ENCODE results near the gene SH3BP1. TPM values are rescaled to one million over a fixed set of nuclear protein-coding genes. Genes with fewer than 3 reads are reported as not detected.

Gene SH3BP1
- total and polyA plus RNA-seq, 2 of the 13 experiments (the other 11 are each of a cell fraction or from before 2014, with no cell fraction given): 8.4 to 18.5 TPM

DNA sequence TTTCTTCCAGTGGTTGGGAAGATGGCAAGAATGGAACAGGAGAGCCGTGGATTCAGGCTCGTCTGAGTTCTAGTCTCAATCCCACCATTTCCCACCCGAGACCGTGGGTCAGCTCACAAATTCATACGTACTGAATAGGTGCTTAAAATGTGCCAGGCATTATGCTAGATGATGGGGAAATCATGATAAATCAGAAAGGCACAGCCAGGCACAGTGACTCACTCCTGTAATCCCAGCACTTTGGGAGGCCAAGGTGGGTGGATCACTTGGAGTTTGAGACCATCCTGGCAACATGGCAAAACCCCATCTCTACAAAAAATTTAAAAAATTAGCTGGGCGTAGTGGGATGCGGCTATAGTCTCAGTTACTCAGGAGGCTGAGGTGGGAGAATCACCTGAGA lies 64.4 kb downstream of the SH3BP1 start:
- DNase-seq (ENCODE audit: low spot score) (no peak), FAIRE-seq (no peak), ATAC-seq (no peak)
- intact Hi-C loops (cut with micrococcal nuclease; ENCODE audit: unreplicated experiment): no loop called here
- no peaks in the 10 kb centered on the region for H3K9me3 ChIP-seq (ENCODE audit: low read length)
- no peaks in the 10 kb centered on the region for H4K20me1 ChIP-seq (ENCODE audit: insufficient read depth, low read length)
- TF ChIP-seq TBX2 (CRISPR knock-in tag; IDR thresholded peaks at IDR 0.05; ENCODE audit: borderline replicate concordance) (no peak), U2AF2 (IDR thresholded peaks at IDR 0.05; ENCODE audit: low read depth, low read length) (no peak), HOXA3 (CRISPR knock-in tag; IDR thresholded peaks at IDR 0.05) (no peak), ZNF3 (CRISPR knock-in tag; IDR thresholded peaks at IDR 0.05) (no peak)
- no peaks in the 10 kb centered on the region for H3K4me1 ChIP-seq (ENCODE audit: insufficient read depth, low read length)
- no peak overlapping the region for H3K27ac ChIP-seq (ENCODE audit: extremely low read length, insufficient read depth, low read length)
- ChIA-PET POLR2A (no interaction called here), CTCF (ENCODE audit: low intra/inter-chr PET ratio, low total read pairs) (no interaction called here)
- no peak overlapping the region for H3K4me2 ChIP-seq (ENCODE audit: low read depth, low read length)
- H3K4me3 ChIP-seq (replicated peaks in 1 of 3; ENCODE audit: insufficient read depth in 1 of 3, low read depth in 2 of 3, low read length in 3 of 3): no peak overlapping the region
- in situ Hi-C loops (cut with HindIII; ENCODE audit: extremely low pct_ligation_motif_present, low pct_unique_long_range_greater_than_20kb): no loop called here
- H3K9ac ChIP-seq (ENCODE audit: insufficient read depth, low read depth, low read length): no peak overlapping the region
- no peak overlapping the region for H2AFZ ChIP-seq (ENCODE audit: low read length)
- 81% methylated on average over 7 of the region's 7 CpGs for WGBS (ENCODE audit: low lambda C conversion rate)
- H3K27me3 ChIP-seq (ENCODE audit: control insufficient read depth in 1 of 2, insufficient read depth in 2 of 2, low read length in 2 of 2): no peaks in the 10 kb centered on the region
- H3K36me3 ChIP-seq (replicated peaks in 1 of 2; ENCODE audit: control insufficient read depth in 1 of 2, insufficient read depth in 2 of 2, low read length in 2 of 2): peaks cover 0 to 2% of the 10 kb centered on the region in 2 experiments; a peak in 1 of 5 replicates
- BruUV-seq (replicated peaks): no TSS peak
- no peaks in the 10 kb centered on the region for H3K79me2 ChIP-seq (ENCODE audit: insufficient read depth, low read length)

DNA sequence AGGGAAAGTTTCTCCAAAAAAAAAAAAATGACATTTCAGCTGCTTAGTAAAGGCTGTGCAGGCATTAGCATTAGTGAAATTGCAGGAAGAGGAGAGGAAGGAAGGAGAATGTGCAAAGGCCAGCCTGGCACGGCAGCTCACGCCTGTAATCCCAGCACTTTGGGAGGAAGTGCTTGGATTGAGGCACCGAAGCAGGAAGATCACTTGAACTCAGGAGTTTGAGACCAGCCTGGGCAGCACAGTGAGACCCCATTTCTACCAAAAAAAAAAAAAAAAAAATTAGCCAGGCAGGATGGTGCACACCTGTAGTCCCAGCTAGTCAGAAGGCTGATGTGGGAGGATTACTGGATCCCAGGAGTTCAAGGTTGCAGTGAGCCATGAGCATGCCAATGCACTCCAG lies 65.2 kb downstream of the SH3BP1 start:
- intact Hi-C loops (cut with micrococcal nuclease; ENCODE audit: unreplicated experiment): no loop called here
- BruUV-seq (replicated peaks): no TSS peak
- H2AFZ ChIP-seq (ENCODE audit: low read length): no peak overlapping the region
- no peaks in the 10 kb centered on the region for H3K9me3 ChIP-seq (ENCODE audit: low read length)
- TF ChIP-seq HNF4A (CRISPR knock-in tag; IDR thresholded peaks at IDR 0.05) (no peak), ZNF121 (CRISPR knock-in tag; IDR thresholded peaks at IDR 0.05) (peak; percentile 78)
- TF ChIP-seq, protein P1, sequence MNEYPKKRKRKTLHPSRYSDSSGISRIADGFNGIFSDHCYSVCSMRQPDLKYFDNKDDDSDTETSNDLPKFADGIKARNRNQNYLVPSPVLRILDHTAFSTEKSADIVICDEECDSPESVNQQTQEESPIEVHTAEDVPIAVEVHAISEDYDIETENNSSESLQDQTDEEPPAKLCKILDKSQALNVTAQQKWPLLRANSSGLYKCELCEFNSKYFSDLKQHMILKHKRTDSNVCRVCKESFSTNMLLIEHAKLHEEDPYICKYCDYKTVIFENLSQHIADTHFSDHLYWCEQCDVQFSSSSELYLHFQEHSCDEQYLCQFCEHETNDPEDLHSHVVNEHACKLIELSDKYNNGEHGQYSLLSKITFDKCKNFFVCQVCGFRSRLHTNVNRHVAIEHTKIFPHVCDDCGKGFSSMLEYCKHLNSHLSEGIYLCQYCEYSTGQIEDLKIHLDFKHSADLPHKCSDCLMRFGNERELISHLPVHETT (CRISPR knock-in tag; conservative IDR thresholded peaks at IDR 0.05): no peak
- H3K27me3 ChIP-seq (ENCODE audit: control insufficient read depth in 1 of 2, insufficient read depth in 2 of 2, low read length in 2 of 2): no peaks in the 10 kb centered on the region
- peaks cover 0 to 2% of the 10 kb centered on the region in 2 experiments; a peak in 1 of 5 replicates for H3K36me3 ChIP-seq (replicated peaks in 1 of 2; ENCODE audit: control insufficient read depth in 1 of 2, insufficient read depth in 2 of 2, low read length in 2 of 2)
- no peak overlapping the region for H3K27ac ChIP-seq (ENCODE audit: extremely low read length, insufficient read depth, low read length)
- no peak overlapping the region for H3K4me3 ChIP-seq (replicated peaks in 1 of 3; ENCODE audit: insufficient read depth in 1 of 3, low read depth in 2 of 3, low read length in 3 of 3)
- DNase-seq (ENCODE audit: low spot score) (no peak), ATAC-seq (no peak), FAIRE-seq (no peak)
- no peaks in the 10 kb centered on the region for H3K79me2 ChIP-seq (ENCODE audit: insufficient read depth, low read length)
- ChIA-PET CTCF (ENCODE audit: low intra/inter-chr PET ratio, low total read pairs) (no interaction called here), POLR2A (no interaction called here)
- in situ Hi-C loops (cut with HindIII; ENCODE audit: extremely low pct_ligation_motif_present, low pct_unique_long_range_greater_than_20kb): no loop called here
- no peak overlapping the region for H3K4me2 ChIP-seq (ENCODE audit: low read depth, low read length)
- H3K4me1 ChIP-seq (ENCODE audit: insufficient read depth, low read length): no peaks in the 10 kb centered on the region
- 92% methylated on average over 3 of the region's 3 CpGs for WGBS (ENCODE audit: low lambda C conversion rate)
- H4K20me1 ChIP-seq (ENCODE audit: insufficient read depth, low read length): no peaks in the 10 kb centered on the region
- H3K9ac ChIP-seq (ENCODE audit: insufficient read depth, low read depth, low read length): no peak overlapping the region

All from HepG2 (cell line).